Fibroblast of the aortic adventitia (primary cell): Measurements from ENCODE around the gene SNIP1. TPM values are rescaled to one million over a fixed set of nuclear protein-coding genes. Genes with fewer than 3 reads are reported as not detected.
"Not testable (repeated sequence)": the region's sequence is repeated elsewhere in the genome, so short reads cannot be mapped to it uniquely, and the experiment has no call there.

ENCODE experiments used
- DNase-seq: peaks from one replicate; pipeline ENCODE4 v3.0.0-alpha.2; 2010; ENCODE audit warnings: low read depth
- H3K4me3 ChIP-seq: 2 replicates; pipeline ENCODE4 v1.5.1; 2011; ENCODE audit warnings: low read depth, mild to moderate bottlenecking, control low read depth, low read length, moderate library complexity
- total RNA-seq: library from RNA; depleted of rRNA; stranded (reverse); fragments of >200 nt; gene quantifications from 2 replicates; pipeline ENCODE4 v1.2.3, GENCODE V29; 2012; ENCODE audit warnings: low replicate concordance
- TF ChIP-seq, protein P1 (sequence below): IDR thresholded peaks from 2 replicates; pipeline ENCODE4 v1.5.1; 2011; ENCODE audit warnings: mild to moderate bottlenecking, low read length, control low read depth, inconsistent platforms; ENCODE audit not compliant: insufficient read depth

SNIP1 gene
- total RNA-seq, 1 donor = 12.9 TPM

DNA sequence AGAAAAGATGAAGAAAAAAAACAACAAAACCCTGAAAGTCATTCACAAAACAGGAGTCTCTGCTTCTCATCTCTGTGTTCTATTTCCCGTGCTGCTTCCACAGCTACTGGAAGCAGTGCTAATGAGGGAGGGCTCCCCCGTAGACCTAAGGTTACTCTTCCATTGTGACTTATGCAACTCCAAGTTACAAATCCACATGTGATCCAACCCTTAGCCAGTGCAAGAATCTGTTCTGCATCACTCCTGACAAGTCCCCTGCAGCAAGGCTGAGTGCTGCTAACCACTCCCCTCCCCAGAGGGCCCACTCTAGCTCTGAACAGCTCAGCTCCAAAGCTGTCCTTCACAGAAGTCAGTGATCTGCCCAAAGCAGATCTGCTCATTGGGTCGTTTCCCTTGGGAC is 12.9 kb upstream of the SNIP1 start:
- TF ChIP-seq, protein P1, sequence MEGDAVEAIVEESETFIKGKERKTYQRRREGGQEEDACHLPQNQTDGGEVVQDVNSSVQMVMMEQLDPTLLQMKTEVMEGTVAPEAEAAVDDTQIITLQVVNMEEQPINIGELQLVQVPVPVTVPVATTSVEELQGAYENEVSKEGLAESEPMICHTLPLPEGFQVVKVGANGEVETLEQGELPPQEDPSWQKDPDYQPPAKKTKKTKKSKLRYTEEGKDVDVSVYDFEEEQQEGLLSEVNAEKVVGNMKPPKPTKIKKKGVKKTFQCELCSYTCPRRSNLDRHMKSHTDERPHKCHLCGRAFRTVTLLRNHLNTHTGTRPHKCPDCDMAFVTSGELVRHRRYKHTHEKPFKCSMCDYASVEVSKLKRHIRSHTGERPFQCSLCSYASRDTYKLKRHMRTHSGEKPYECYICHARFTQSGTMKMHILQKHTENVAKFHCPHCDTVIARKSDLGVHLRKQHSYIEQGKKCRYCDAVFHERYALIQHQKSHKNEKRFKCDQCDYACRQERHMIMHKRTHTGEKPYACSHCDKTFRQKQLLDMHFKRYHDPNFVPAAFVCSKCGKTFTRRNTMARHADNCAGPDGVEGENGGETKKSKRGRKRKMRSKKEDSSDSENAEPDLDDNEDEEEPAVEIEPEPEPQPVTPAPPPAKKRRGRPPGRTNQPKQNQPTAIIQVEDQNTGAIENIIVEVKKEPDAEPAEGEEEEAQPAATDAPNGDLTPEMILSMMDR = no peak
- peak; percentile 57 for DNase-seq
- H3K4me3 ChIP-seq = no peak overlapping the region

DNA sequence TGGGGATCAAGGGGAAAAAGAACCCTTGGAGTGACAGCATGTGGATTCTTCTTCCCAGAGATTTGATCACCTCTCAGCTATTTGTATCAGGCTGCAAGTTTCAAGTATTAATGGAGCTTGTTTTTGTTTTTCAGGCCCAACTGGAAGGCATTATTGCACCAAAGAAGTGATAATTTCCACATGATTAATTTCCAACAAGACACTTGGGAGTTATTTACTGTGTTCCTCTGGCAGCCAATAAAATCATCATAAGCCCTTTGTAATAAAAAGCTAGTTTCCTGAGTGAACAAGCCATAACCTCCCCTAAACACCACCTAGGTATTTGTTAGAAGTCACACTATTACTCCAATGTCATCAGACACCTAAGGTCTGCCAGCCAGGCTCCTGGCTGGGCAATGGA is 10.8 kb upstream of the SNIP1 start:
- TF ChIP-seq, protein P1 = no peak
- H3K4me3 ChIP-seq = no peak overlapping the region
- no peak for DNase-seq

DNA sequence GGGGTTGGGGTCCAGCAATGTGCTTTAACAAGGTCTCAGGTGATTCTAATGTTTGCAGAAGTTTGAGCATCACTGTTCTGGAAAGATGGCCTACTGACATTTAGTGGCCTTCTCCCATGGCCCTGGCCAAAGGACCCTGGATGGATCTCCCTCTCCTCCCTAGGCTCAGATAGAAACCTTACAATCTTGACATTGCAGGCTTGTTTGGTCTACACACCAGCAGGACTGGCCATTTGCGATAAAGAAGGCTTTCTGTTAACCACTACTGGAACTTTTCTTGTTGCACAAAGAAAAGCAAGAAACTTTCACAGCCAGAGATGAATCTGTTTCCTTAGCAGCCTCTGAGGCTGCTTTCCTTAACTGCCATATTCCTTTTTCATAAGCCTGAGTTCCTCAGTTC is 8.9 kb upstream of the SNIP1 start:
- H3K4me3 ChIP-seq = no peak overlapping the region
- TF ChIP-seq, protein P1 = no peak
- no peak for DNase-seq

GRCh38 chr1:37561133-37562132 is 7.3 kb upstream of the SNIP1 start:
- TF ChIP-seq, protein P1 = peak; percentile 57
- no peak overlapping the region for H3K4me3 ChIP-seq
- DNase-seq = peak; percentile 35

DNA sequence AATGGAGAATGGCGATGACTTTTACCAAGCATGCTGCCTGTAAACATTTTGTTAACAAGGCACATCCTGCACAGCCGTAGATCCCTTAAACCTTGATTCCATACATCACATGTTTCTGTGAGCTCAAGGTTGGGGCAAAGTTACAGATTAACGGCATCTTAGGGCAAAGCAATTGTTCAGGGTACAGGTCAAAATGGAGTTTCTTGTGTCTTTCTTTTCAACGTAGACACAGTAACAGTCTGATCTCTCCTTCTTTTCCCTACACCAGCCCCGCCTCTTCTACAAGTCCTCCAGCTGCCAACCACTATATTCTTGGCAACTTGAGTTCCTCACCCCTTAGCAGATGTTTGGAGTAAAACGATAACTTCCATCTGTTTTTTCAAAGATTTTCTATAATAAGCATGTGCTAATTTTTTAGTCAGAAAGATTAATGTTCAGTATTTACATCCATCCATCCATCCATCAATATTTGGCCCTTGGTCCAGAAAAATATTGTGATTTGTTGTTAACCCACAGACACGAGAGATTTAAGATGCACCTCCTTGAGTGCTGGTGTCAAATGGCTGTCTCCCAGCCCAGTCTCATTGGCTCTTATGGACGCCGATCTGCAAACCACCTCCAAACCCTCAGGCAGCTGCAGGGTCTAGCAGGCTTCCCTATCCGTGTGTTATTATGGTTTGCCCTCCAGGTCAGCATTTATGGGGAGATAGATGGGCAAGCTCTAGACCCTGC is 6.5 kb upstream of the SNIP1 start:
- no peak for DNase-seq
- TF ChIP-seq, protein P1 = no peak
- no peak overlapping the region for H3K4me3 ChIP-seq

GRCh38 chr1:37559957-37560379 is 5.9 kb upstream of the SNIP1 start:
- H3K4me3 ChIP-seq, DNase-seq: not testable (repeated sequence)

GRCh38 chr1:37559080-37559479 is 5.0 kb upstream of the SNIP1 start:
- H3K4me3 ChIP-seq = no peak overlapping the region
- no peak for DNase-seq
- TF ChIP-seq, protein P1 = no peak
